HEK293 (cell line): Measurements from ENCODE around the gene MVD.

ENCODE experiments used
- CTCF ChIA-PET: fragments of 350-600 bp; formaldehyde crosslinking; extraction: SDS; loops from one replicate; lab custom pipeline; 2021; ENCODE audit warnings: antibody characterized with exemption; lab: Yijun Ruan, JAX
- POLR2A ChIA-PET: fragments of 300-600 bp; formaldehyde crosslinking; extraction: SDS; loops from one replicate; lab custom pipeline; 2020; ENCODE audit warnings: antibody characterized with exemption, inconsistent platforms; lab: Yijun Ruan, JAX
- H3K27ac ChIP-seq: fragments of 200-500 bp; sonication (Bioruptor generic); 2 replicates; pipeline ENCODE4 v1.5.1; 2014; ENCODE audit warnings: low read depth, low read length, control low read depth, inconsistent platforms; ENCODE audit errors: extremely low read depth
- H3K36me3 ChIP-seq, 2 experiments: fragments of 200-500 bp in 1 of 2; sonication (Bioruptor generic) in 1 of 2; 1 replicate in 1 of 2; 2 replicates in 1 of 2; pipeline ENCODE4 v1.5.1; 2014 to 2017; ENCODE audit warnings: inconsistent platforms in 2 of 2, low read length in 2 of 2; ENCODE audit not compliant: control insufficient read depth in 2 of 2, insufficient read depth in 1 of 2
- H3K4me1 ChIP-seq: fragments of 200-500 bp; sonication (Bioruptor generic); 2 replicates; pipeline ENCODE4 v1.5.1; 2014; ENCODE audit warnings: mild to moderate bottlenecking, low read length, inconsistent platforms; ENCODE audit not compliant: control insufficient read depth, insufficient read depth
- H3K4me3 ChIP-seq: 2 replicates; pipeline ENCODE4 v1.5.1; 2011; ENCODE audit warnings: low read depth, mild to moderate bottlenecking, control low read depth, low read length, moderate library complexity
- H3K9me3 ChIP-seq: fragments of 200-500 bp; sonication (Bioruptor generic); 2 replicates; pipeline ENCODE4 v1.5.1; 2014; ENCODE audit warnings: low read depth, low read length, inconsistent platforms; ENCODE audit not compliant: control insufficient read depth, insufficient read depth
- GLI4 ChIP-seq: fragments of 450-650 bp; formaldehyde crosslinking; IDR thresholded peaks from 2 replicates; pipeline ENCODE4 v1.5.1; 2016; ENCODE audit warnings: missing biosample characterization, missing genetic modification characterization
- HOXD13 ChIP-seq: sonication (generic); formaldehyde crosslinking; IDR thresholded peaks from 2 replicates; pipeline ENCODE4 v1.8.0; 2022; ENCODE audit warnings: missing genetic modification reagents, borderline replicate concordance
- ZBTB17 ChIP-seq: fragments of 450-650 bp; formaldehyde crosslinking; IDR thresholded peaks from 2 replicates; pipeline ENCODE4 v1.5.1; 2016; ENCODE audit warnings: missing biosample characterization, missing genetic modification characterization
- ZFP3 ChIP-seq: fragments of 450-650 bp; formaldehyde crosslinking; IDR thresholded peaks from 2 replicates; pipeline ENCODE4 v1.5.1; 2016; ENCODE audit warnings: low read depth, missing biosample characterization, missing genetic modification characterization
- ZNF2 ChIP-seq: fragments of 450-650 bp; formaldehyde crosslinking; IDR thresholded peaks from 2 replicates; pipeline ENCODE4 v1.5.1; 2016; ENCODE audit warnings: missing biosample characterization, missing genetic modification characterization
- ZNF211 ChIP-seq: fragments of 450-650 bp; formaldehyde crosslinking; IDR thresholded peaks from 2 replicates; pipeline ENCODE4 v1.5.1; 2016; ENCODE audit warnings: low read depth, missing biosample characterization, missing genetic modification characterization
- ZNF529 ChIP-seq: fragments of 450-650 bp; formaldehyde crosslinking; IDR thresholded peaks from 2 replicates; pipeline ENCODE4 v1.5.1; 2017; ENCODE audit warnings: missing genetic modification characterization, missing biosample characterization; ENCODE audit not compliant: insufficient replicate concordance
- ZNF530 ChIP-seq: fragments of 450-650 bp; formaldehyde crosslinking; IDR thresholded peaks from 2 replicates; pipeline ENCODE4 v1.5.1; 2016; ENCODE audit warnings: low read depth, missing biosample characterization, missing genetic modification characterization
- ZNF660 ChIP-seq: fragments of 450-650 bp; IDR thresholded peaks from 2 replicates; pipeline ENCODE4 v1.5.1; 2018; ENCODE audit warnings: missing biosample characterization, mild to moderate bottlenecking, missing genetic modification characterization
- ZNF747 ChIP-seq: fragments of 450-650 bp; formaldehyde crosslinking; IDR thresholded peaks from 2 replicates; pipeline ENCODE4 v1.5.1; 2016; ENCODE audit warnings: missing biosample characterization, missing genetic modification characterization
- ZNF768 ChIP-seq: fragments of 450-650 bp; formaldehyde crosslinking; IDR thresholded peaks from 2 replicates; pipeline ENCODE4 v1.5.1; 2018; ENCODE audit warnings: missing biosample characterization, mild to moderate bottlenecking, missing genetic modification characterization
- ZNF792 ChIP-seq: fragments of 450-650 bp; formaldehyde crosslinking; IDR thresholded peaks from 2 replicates; pipeline ENCODE4 v1.5.1; 2016; ENCODE audit warnings: missing biosample characterization, missing genetic modification characterization
- TF ChIP-seq, protein P1 (sequence below): fragments of 450-650 bp; IDR thresholded peaks from 2 replicates; pipeline ENCODE4 v1.5.1; 2018; ENCODE audit warnings: missing biosample characterization, mild to moderate bottlenecking, missing genetic modification characterization
- TF ChIP-seq, protein P2 (sequence below): fragments of 450-650 bp; formaldehyde crosslinking; optimal IDR thresholded peaks from 2 replicates; pipeline ENCODE3; 2016; ENCODE audit warnings: missing biosample characterization, mild to moderate bottlenecking, missing genetic modification characterization
- TF ChIP-seq, protein P3 (sequence below): fragments of 450-650 bp; formaldehyde crosslinking; conservative IDR thresholded peaks from 2 replicates; pipeline ENCODE4 v1.5.1; 2016; ENCODE audit warnings: low read depth, missing biosample characterization, missing genetic modification characterization
- TF ChIP-seq, protein P4 (sequence below): fragments of 450-650 bp; formaldehyde crosslinking; IDR thresholded peaks from 2 replicates; pipeline ENCODE4 v1.5.1; 2017; ENCODE audit warnings: missing biosample characterization, missing genetic modification characterization

The MVD gene

DNA sequence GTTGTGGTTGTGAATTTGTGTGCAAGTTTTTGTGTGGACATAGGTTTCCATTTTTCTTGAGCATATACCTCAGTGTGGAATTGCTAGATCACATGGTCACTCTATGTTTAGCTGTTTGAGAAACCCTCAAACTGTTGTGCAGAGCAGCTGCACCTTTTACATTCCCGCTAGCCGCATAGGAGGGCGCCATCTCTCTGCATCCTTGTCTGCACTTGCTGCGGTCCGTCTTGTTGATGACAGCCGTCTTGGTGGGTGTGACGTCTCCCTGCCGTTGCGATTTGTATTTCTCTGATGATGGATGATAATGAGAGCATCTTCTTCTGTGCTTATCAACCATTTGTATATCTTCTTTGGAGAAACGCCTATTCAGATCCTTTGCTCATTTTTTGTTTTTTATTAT, 49.6 kb downstream of the MVD start:
- no peaks in the 10 kb centered on the region for H3K9me3 ChIP-seq
- ChIA-PET CTCF (no interaction called here), POLR2A (no interaction called here)
- no peak overlapping the region for H3K27ac ChIP-seq
- H3K4me3 ChIP-seq = no peak overlapping the region
- no peak for TF ChIP-seq ZNF747 (tag by site-specific recombination)
- TF ChIP-seq, protein P1, sequence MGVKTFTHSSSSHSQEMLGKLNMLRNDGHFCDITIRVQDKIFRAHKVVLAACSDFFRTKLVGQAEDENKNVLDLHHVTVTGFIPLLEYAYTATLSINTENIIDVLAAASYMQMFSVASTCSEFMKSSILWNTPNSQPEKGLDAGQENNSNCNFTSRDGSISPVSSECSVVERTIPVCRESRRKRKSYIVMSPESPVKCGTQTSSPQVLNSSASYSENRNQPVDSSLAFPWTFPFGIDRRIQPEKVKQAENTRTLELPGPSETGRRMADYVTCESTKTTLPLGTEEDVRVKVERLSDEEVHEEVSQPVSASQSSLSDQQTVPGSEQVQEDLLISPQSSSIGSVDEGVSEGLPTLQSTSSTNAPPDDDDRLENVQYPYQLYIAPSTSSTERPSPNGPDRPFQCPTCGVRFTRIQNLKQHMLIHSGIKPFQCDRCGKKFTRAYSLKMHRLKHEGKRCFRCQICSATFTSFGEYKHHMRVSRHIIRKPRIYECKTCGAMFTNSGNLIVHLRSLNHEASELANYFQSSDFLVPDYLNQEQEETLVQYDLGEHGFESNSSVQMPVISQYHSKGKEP = 0 out of 2 replicates have a peak, but pooled peaks have one; percentile 27
- H3K4me1 ChIP-seq = no peaks in the 10 kb centered on the region
- peaks cover 13 to 72% of the 10 kb centered on the region in 2 experiments; a peak in 2 of 3 replicates for H3K36me3 ChIP-seq

DNA sequence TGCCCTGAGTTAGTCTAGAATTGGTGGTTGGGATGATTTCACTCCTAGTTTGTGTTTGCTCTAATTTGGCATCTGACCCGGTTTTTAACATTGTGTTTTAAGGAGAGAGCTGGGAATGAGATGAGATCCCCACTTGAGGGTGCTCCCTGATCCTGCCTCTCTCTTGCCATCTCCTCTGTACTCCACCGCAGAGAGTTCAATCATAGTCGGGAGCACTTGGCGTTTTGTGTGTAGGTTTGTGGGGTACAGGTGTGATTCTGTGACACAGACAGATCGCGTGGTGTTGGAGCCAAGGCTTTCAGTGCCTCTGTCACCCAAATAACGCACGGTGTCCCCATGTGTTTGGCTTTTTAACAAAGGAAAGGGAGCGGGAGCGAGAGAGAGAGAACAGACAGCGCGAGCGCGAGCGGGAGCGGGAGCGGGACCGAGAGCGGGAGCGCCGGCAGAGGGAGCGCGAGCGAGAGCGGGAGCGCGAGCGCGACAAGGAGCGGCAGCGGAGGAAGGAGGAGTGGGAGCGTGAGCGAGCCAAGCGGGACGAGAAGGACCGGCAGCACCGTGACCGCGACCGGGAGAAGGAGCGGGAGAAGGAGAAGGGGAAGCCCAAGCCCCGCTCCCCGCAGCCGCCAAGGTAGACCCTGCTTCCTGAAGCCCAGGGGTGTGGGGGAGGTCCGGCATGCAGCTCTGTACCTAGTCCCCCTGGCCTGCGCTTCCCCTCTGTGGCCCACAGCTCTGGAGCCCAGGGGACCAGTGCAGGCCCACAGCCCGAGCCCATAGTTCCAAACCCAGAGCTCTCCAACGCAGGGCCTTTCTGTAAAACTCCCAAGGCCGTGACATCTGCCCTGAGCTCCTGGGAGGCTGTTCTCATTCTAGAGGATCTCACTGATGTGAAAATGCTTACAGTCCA, 51.7 kb downstream of the MVD start:
- Histone ChIP-seq H3K4me3 (no peak overlapping the region), H3K4me1 (no peaks in the 10 kb centered on the region), H3K36me3 (peaks cover 13 to 86% of the 10 kb centered on the region in 2 experiments; a peak in 2 of 3 replicates), H3K9me3 (no peaks in the 10 kb centered on the region), H3K27ac (no peak overlapping the region)
- no peak for TF ChIP-seq GLI4 (tag by site-specific recombination)
- TF ChIP-seq, protein P2, sequence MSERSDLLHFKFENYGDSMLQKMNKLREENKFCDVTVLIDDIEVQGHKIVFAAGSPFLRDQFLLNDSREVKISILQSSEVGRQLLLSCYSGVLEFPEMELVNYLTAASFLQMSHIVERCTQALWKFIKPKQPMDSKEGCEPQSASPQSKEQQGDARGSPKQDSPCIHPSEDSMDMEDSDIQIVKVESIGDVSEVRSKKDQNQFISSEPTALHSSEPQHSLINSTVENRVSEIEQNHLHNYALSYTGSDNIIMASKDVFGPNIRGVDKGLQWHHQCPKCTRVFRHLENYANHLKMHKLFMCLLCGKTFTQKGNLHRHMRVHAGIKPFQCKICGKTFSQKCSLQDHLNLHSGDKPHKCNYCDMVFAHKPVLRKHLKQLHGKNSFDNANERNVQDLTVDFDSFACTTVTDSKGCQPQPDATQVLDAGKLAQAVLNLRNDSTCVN (tag by site-specific recombination) = no peak
- no peak for TF ChIP-seq ZNF211 (tag by site-specific recombination)
- TF ChIP-seq, protein P1 = no peak
- TF ChIP-seq, protein P3, sequence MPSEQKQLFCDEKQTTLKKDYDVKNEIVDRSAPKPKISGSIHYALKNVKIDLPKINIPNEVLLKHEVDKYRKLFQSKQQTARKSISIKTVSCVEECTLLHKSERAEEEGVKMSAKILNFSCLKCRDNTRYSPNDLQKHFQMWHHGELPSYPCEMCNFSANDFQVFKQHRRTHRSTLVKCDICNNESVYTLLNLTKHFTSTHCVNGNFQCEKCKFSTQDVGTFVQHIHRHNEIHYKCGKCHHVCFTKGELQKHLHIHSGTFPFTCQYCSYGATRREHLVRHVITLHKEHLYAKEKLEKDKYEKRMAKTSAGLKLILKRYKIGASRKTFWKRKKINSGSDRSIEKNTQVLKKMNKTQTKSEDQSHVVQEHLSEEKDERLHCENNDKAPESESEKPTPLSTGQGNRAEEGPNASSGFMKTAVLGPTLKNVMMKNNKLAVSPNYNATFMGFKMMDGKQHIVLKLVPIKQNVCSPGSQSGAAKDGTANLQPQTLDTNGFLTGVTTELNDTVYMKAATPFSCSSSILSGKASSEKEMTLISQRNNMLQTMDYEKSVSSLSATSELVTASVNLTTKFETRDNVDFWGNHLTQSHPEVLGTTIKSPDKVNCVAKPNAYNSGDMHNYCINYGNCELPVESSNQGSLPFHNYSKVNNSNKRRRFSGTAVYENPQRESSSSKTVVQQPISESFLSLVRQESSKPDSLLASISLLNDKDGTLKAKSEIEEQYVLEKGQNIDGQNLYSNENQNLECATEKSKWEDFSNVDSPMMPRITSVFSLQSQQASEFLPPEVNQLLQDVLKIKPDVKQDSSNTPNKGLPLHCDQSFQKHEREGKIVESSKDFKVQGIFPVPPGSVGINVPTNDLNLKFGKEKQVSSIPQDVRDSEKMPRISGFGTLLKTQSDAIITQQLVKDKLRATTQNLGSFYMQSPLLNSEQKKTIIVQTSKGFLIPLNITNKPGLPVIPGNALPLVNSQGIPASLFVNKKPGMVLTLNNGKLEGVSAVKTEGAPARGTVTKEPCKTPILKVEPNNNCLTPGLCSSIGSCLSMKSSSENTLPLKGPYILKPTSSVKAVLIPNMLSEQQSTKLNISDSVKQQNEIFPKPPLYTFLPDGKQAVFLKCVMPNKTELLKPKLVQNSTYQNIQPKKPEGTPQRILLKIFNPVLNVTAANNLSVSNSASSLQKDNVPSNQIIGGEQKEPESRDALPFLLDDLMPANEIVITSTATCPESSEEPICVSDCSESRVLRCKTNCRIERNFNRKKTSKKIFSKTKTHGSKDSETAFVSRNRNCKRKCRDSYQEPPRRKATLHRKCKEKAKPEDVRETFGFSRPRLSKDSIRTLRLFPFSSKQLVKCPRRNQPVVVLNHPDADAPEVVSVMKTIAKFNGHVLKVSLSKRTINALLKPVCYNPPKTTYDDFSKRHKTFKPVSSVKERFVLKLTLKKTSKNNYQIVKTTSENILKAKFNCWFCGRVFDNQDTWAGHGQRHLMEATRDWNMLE (tag by site-specific recombination) = no peak
- no peak for TF ChIP-seq ZNF2 (tag by site-specific recombination)
- TF ChIP-seq ZNF660 = no peak
- TF ChIP-seq ZNF530 (tag by site-specific recombination) = no peak
- TF ChIP-seq ZFP3 (tag by site-specific recombination) = no peak
- TF ChIP-seq ZNF768 (tag by site-specific recombination) = no peak
- no peak for TF ChIP-seq ZBTB17 (tag by site-specific recombination)
- TF ChIP-seq, protein P4, sequence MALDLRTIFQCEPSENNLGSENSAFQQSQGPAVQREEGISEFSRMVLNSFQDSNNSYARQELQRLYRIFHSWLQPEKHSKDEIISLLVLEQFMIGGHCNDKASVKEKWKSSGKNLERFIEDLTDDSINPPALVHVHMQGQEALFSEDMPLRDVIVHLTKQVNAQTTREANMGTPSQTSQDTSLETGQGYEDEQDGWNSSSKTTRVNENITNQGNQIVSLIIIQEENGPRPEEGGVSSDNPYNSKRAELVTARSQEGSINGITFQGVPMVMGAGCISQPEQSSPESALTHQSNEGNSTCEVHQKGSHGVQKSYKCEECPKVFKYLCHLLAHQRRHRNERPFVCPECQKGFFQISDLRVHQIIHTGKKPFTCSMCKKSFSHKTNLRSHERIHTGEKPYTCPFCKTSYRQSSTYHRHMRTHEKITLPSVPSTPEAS (tag by site-specific recombination) = no peak
- TF ChIP-seq ZNF529 (tag by site-specific recombination) = no peak
- TF ChIP-seq ZNF792 = no peak
- TF ChIP-seq HOXD13 (CRISPR knock-in tag) = no peak
- CTCF ChIA-PET = interaction anchor here (0.5 to 0.7 kb wide), 2 partner anchors 93 to 695 kb away, joined by 3 read pairs; no protein-coding TSS in a partner anchor
- POLR2A ChIA-PET = no interaction called here
